Stimulated activated CD4-positive, alpha-beta T cell treated with anti-CD3 and anti-CD28 coated beads, Interleukin-4, amount 100 ng/mL, for 48 hours (primary cell): ENCODE results near the gene WDR13.
"Not testable (repeated sequence)": the region's sequence is repeated elsewhere in the genome, so short reads cannot be mapped to it uniquely, and the experiment has no call there.

Source experiments
- DNase-seq, 2 donors: peaks; one replicate each; pipeline ENCODE4 v3.0.0-alpha.2; 2020; ENCODE audit warnings: low read depth in 2 of 2

WDR13 gene

DNA sequence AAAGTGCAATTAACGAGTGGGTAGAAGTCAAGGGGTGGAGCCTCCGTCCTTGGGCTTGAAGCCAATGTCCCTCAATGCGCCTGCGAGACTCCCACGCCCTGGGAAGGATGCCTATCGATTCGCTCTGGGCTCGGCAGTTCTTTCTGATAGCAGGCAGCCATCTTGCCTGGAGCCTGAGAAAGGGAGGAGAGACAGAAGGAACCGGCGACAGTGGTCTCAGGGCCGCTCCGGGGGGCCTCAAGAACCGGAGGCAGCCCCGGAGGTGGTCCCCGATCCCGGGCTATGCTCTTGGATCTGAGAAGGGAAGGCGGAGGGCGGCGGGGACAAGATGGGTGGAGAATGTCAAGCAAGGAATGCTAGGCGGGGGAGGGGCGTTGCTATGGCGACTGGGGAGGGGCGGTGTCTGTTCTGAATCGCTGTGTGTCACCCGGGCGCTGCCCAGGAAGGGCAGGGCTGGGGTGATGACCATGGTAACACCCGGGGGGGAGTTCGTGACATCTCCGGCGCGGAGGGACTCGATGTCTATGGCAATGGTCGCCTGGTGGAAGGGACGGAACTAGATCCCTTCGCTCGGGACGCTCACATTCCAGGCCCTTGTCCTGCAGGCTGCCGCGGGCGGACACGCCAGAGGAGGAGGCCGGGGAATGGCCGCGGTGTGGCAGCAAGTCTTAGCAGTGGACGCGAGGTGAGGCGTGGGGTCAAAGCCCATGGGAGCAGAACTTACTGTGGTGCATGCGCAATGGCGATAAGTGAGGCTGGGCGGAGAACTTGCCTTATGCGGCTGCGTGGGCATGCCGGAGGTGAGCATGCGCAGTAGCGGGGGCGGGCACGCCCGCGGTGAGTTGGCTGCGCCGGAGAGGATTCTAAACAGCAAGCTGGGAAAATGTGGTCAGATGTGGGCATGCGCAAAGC is at the start of gene WDR13:
Gene WDR13, plus strand, starts transcription at position 140 of the 912 bp plus-strand sequence. Its CDS starts 505 bp downstream, at position 645.
- DNase-seq, result peak; percentile 76 to 82

DNA sequence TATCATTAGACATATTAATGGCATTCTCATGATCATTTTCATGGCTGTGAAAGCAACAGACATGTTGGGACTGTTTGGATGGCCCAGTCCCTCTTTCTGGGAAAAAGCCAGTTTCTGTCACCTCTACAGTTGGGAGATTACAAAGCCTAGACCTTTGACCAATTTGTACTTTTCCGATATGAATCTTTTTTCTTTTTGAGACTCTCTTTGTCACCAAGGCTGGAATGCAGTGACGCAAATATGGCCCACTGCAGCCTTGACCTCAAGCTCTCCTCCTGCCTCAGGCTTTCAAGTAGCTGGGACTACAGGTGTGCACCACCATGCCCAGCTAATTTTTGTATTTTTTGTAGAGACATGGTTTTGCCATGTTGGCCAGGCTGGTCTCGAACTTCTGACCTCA is 48.4 kb upstream of the WDR13 start:
- DNase-seq, result no peak

DNA sequence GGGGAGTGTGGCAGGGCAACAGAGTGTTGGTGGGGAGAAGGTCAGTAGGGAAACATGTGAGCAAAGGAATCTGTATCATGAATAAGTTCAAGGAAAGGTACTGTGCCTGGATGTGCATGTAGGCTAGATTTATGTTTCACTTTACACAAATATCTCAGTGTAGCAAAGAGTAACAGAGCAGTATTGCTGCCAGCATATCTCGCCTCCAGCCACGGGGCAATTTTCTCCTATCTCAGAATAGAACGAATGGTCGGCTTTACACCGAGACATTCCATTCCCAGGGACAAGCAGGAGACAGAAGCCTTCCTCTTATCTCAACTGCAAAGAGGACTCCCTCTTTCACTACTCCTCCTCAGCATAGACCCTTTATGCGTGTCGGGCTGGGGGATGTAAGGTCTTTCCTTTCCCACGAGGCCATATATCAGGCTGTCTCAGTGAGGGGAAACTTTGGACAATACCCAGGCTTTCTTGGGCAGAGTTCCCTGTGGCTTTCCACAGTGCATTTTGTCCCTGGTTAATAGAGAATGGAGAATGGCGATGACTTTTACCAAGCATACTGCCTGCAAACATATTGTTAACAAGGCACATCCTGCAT is 41.5 kb upstream of the WDR13 start:
- DNase-seq, result not testable (repeated sequence)

DNA sequence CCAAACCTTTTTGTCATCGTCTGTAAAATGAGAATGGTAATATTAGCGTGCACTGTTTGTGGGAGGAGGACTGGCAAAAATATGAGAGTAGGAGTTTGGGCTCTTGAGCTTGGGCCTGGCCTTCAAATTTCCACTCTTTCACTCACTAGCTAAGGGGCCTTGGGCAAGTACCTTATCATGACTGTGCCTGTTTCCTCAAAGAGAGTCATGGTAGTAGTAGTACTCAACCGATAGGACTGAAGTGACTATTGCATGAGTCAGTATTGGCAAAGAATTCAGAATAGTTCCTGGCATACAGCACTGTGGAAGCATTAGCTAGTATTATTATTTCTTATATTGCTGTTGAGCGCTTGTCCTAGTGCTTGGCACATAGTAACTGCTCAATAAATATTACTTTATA is 39.0 kb upstream of the WDR13 start:
- no peak for DNase-seq

DNA sequence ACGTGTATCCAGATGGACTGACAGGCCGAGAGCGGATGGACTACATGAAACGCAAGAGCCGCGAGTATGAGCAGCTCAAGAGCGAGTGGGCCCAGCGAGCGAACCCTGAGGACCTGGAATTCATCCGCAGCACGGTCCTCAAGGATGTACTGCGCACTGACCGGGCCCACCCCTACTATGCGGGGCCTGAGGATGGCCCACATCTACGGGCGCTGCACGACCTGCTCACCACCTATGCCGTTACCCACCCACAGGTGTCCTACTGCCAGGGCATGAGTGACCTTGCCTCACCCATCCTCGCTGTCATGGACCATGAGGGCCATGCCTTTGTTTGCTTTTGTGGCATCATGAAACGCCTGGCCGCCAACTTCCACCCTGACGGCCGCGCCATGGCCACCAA is 37.7 kb upstream of the WDR13 start:
- no peak for DNase-seq

DNA sequence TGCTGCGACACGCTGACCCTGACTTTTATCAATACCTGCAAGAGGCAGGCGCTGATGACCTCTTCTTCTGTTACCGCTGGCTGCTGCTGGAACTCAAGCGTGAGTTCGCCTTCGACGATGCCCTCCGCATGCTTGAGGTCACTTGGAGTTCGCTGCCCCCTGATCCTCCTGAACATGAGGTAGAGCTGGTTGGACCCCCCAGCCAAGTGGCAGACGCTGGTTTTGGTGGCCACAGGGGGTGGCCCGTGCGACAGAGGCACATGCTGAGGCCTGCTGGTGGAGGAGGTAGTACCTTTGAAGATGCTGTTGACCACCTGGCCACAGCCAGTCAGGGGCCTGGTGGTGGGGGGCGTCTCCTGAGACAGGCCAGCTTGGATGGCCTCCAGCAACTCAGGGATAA is 37.2 kb upstream of the WDR13 start:
- no peak for DNase-seq

DNA sequence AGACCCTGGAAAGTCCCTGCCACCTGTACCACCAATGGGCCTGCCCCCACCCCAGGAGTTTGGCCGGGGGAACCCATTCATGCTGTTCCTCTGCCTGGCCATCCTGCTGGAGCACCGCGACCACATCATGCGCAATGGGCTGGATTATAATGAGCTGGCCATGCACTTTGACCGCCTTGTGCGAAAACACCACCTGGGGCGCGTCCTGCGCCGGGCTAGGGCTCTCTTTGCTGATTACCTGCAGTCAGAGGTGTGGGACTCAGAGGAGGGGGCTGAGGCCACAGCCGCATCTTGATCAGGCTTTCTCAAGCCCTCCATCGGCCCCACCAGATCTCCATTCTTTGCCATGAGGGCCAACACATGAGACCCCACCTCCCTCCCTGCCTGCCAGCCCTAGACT is 36.6 kb upstream of the WDR13 start:
- no peak for DNase-seq

DNA sequence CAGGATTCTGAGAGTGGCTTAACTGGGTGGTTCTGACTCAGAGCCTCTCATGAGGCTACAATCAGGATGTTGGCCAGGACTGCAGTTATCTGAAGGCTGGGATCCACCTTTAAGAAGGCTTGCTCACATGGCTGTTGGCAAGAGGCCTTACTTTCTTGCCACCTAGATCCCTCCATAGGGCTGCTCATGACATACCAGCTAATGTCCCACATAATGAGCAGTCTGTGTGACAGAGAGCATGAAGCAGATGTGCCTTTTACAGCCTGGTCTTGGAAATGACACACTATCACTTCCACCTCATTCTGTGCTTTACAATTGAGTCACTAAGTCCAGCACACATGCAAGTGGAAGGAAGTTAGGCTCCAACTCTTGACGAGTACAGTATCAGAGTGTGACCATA is 27.3 kb upstream of the WDR13 start:
- no peak for DNase-seq

DNA sequence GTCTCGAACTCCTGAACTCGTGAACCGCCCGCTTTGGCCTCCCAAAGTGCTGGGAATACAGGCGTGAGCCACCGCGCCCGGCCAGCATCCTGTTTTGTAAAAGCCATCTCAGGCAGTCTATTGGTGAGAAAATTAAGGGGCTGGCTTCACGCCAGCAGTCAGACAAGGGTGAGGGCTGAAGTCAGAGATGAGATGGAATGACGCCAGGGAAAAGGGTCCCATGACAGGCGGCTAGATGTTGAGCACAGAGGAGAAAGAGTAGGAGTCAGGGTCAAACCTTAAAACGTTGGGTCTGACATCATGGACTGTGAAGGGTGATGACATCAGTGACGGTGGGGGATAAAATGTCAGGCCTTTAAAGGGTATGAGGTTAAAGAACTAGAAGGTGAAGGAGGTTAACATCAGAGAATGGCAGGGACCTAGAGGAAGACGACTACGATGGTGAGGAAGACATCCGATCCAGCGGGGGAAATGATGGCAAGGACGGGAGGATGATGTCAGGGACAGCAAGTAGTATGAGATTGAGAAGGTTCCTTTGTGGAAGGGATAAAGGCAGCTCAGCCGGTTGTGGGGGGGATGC is 23.5 kb upstream of the WDR13 start:
- DNase-seq, result no peak

DNA sequence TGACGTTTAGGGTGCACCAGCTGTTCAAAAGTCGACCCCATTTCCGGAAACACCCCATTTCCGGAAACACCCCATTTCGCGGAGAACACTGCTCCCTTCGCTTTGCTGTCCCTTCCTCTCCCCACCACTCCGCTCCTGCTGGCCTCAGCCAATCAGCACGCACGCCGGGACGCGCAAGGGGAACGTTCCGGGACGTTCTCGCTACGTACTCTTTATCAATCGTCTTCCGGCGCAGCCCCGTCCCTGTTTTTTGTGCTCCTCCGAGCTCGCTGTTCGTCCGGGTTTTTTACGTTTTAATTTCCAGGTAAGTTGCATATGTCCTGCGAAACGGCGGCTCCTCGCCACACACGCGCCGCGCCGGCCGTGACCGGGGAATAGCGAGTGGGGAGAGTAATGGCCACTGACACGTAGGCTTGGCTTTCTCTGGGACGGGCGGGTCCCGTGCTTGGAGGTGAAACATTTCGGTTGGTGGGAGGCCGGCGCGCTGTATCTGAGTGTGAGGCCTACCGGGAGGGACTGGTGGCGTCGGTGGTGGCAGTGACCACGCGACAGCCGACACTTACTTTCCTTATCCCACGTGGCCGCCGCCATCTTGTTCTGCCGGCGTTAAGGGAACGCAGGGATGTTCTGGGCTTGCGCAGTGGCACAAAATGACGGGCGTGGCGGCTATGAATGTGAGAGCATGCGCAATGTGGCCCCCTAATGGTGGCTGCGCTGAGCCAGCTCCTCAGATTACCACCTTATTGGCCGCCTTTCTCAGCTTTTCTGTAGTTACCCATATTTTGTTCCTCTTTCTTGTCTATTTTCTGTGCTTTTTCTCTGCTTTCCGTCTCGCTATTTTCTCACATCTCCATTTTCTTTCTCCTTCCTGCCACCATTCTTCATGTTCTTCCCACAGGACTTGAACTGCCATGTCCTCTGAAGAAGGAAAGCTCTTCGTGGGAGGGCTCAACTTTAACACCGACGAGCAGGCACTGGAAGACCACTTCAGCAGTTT is 22.7 kb upstream of the WDR13 start, which contains the start of gene RBM3:
Gene RBM3, plus strand, starts transcription at position 215 of the 997 bp plus-strand sequence. Its CDS starts 697 bp downstream, at position 912.
- peak; percentile 83 to 86 for DNase-seq

DNA sequence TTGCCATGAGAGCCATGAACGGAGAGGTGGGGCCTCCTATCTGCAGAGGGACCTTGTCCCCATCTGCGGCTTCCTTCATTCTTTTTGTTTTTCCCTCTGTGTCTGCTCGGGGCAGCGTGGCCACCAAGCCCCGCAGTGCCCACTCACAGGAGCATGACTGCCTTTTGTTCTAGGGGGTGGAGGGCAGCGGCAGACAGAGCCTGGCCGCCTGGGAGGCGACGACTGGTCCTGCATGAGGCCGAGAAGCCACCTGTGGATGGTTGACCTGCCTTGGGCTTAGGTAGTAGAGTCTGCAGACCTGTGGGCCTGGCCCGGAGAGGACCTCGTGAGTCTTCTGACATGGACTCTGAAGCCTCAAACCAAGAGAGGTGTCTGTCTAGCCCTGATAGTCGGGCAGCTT is 21.6 kb upstream of the WDR13 start:
- no peak for DNase-seq

DNA sequence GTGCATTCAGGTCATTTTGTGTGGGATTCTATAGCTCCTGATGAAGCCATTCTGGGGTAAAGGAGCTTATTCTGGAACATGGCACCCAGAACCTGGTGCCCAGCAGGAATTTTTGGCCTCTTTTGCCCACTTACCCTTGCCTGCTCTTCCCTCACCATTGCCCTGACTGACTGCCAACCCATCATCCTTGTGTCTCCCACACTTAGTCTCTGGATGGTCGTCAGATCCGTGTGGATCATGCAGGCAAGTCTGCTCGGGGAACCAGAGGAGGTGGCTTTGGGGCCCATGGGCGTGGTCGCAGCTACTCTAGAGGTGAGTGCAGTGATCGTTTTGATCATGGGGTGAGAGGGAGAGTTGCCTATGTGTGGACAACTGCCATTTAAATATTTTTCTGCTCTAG is 21.2 kb upstream of the WDR13 start:
- no peak for DNase-seq

DNA sequence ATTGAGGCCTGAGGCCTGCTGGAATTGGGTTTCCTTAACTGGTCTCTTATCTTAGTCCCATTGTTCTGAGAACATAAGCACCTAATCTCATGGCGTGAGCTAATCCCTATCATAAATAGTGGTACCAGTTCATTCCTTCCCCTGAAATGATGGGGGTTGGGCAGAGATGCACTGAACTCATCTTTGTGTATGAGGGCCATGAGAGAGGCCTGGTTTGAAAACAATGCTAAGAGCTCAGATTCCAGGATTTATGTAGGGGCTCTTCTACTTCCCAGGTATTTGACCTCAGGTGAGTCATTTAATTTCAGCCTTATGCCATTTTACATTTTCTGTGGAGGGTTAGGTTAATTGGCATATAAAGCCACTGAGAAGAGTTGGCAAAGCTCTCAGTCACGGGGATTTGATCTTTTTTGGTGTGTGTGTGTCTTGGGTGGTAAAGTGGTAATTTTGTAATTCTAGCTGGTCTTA is 18.6 kb upstream of the WDR13 start:
- DNase-seq, result no peak

DNA sequence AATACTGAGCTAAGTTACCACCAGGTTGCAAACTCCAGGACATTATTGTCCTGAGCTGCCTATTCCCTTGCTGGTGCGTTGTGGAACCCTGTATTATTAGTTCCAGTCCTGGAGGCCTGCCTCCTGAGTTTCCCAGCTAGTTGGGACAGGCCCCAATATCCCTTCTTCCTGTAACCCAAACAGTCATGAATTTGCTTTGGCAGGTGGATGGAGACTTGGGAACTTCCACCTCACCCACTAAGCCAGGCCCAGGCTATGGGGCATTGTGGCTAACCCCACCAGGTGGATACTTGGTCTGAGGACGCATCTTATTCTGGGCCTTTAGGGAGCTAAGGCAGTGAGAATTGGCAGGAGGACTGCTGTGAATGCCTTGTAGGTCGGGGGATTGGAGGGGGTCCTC is 18.0 kb upstream of the WDR13 start:
- DNase-seq, result no peak

DNA sequence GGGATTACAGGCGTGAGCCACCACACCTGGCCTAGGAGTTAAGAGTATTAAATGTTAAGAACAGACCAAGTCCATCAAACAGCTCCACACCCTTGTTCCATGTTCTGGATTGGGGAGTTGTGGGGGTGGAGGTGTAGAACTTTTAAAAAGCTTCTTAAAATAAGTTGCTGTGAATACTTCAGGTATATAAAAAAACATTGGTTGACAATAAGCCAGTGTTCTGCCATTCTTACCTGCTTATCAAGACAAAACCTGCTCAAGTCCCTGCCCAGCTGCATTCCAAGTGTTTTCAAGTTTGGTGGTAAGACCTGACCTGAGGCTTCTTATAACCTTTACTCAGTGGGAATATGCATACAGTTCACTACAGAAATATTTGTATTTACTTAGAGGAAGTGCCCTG is 16.6 kb upstream of the WDR13 start:
- no peak for DNase-seq

DNA sequence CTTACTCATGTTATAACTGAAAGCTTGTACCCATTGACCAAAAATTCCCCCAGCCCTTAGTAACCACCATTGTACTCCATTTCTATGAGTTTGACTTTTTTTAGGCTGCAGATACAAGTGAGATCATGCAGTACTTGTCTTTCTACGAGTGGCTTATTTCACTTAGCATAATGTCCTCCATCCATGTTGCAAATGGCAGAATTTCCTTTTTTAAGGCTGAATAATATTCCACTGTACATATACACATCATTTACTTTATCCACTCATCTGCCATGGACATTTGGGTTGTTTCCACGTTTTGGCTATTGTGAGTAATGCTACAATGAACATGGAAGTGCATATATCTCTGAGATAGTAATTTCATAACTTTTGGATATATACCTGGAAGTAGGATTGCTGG is 12.6 kb upstream of the WDR13 start:
- no peak for DNase-seq

DNA sequence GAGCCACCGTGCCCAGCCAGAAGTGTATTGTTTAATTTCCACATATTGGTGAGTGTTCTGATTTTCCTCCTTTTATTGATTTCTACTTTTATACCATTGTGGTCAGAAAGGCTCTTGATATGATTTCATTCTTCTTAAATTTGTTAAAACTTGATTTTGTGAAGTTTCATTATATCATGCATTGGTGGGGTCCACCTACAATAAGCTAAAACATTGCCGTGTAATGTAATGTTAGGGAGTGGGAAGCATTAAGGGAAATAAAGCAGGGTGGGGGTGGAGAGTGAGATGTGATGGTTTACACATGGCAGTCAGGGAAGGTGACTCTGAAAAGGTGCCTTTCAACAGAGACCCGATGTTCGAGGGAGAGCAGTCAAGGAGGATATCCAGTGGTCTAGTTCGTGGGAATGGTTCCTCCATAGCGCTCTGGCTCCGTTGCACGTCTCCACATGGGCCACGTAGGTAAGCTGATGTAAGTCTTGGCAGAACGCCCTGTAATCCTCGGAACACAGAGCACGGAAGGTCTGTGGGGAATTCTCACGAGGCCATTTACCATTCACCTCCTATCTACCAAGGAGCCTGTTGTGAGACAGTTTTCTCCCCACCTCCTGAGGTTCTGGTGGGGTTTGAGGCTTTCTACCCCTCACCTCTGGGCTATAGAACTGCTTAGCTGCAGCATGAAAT is 7.7 kb upstream of the WDR13 start:
- DNase-seq, result no peak

DNA sequence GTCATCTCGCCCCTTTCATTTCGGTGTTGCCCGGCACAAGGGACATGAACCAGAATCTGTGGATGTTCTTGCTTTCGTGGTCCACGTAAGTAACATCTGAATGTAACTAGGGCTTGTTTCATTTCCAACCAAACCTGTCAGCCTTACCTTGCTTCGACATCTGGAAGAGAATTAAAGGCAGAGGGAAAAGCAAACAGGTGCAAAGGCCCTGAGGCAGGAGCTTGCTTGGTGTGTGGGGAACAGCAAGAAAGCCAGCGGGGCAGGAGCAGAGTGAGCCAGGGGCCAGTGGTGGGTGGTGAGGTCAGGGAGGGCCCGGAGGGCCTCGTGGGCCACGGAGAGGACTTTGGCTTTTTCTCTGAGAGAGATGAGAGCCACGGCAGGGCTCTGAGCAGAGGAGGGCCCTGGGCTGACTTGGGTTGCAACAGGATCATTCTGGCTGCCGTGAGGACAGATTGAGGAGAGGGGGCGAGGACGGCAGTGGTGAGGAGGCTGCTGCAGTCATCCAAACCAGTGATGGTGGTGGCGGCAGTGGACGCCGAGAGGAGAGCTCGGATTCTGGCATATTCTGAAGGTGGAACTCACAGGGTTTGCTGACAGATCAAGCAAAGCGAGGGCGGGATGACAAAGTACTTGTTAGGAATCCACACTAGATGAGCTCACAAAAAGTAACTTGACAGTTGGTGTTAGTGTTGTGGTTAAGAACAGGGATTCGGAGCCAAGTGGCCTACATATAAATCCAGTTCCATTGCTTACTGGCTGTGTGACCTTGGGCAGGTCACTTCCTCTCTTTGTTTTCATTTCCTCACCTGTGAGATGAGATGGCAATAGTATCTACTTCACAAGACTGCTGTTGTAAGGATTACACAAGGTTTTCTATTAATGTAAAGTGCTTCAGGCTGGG is 6.8 kb upstream of the WDR13 start:
- DNase-seq, result no peak

DNA sequence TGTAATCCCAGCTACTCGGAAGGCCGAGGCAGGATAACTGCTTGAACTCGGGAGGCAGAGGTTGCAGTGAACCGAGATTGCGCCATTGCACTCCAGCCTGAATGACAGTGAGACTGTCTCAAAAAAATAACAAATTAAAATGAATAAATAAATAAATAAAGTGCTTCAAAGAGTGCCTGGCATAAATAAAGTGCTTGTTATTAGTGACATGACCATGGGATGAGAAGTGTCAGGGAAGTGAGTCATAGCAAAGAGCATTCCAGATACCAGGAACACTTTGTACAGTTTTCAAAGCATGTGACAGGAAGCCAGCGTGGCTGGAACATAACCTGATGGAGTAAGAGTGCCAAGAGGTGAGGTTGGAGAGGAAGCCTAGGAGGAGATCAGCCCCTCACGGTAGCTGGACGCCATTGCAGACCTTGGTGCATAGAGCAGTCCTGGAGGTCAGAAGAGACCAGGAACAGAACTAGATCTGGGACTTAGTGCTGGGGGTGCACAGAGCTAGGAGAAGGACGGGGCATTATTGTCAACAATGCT is 6.0 kb upstream of the WDR13 start:
- no peak for DNase-seq

DNA sequence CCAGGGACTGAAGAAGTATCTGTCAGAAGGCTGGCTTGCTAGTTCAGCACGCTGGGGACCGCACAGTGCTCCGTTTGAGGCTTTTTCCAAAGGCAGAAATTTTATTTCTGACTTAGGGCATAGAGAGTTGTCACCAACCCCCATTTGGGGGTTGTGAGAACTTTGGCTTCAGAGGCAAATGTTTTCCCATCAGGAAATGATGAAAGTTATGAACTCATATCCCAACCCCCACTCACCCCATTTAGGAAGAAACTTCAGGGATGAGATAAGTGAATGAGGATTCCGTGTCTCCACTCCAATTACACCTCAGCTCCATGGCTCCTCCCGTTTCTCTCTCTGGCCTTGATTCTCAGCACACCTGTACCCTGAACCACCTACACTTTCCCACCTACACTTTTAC is 4.3 kb upstream of the WDR13 start:
- DNase-seq, result no peak
